ENCODE measurements around the gene ELF4.

GRCh38 chrX:130057209-130057608 is 53.1 kb downstream of the ELF4 start:
- TF ChIP-seq CTCF (IDR thresholded peaks at IDR 0.05) (no peak), EZH2 (IDR thresholded peaks at IDR 0.05) (no peak), EZH2phosphoT487 (IDR thresholded peaks at IDR 0.05) (no peak)
